HepG2 (cell line): ENCODE measurements around the gene SYVN1. TPM values are rescaled to one million over a fixed set of nuclear protein-coding genes. Genes with fewer than 3 reads are reported as not detected.
A peak's percentile ranks its signal among the peaks of the same experiment; 100 is the strongest.

ENCODE experiments used
- CBFB ChIP-seq: sonication (generic); formaldehyde crosslinking; IDR thresholded peaks from 2 replicates; pipeline ENCODE4 v1.4.0; 2020; ENCODE audit warnings: missing genetic modification reagents
- EEA1 ChIP-seq: sonication (generic); formaldehyde crosslinking; IDR thresholded peaks from 2 replicates; pipeline ENCODE4 v1.5.1; 2020; ENCODE audit warnings: mild to moderate bottlenecking, missing genetic modification reagents, borderline replicate concordance
- GABPA ChIP-seq, 2 experiments: IDR thresholded peaks; 2 replicates each; pipeline ENCODE4 v1.6.1; 2011 to 2016; ENCODE audit warnings: low read depth in 2 of 2, low read length in 1 of 2, missing biosample characterization in 1 of 2, missing genetic modification characterization in 1 of 2
- GTF2F1 ChIP-seq: fragments of 150-350 bp; IDR thresholded peaks from 2 replicates; pipeline ENCODE4 v1.6.1; 2014; ENCODE audit warnings: low read length
- HNRNPK ChIP-seq: fragments of 200-400 bp; formaldehyde crosslinking; IDR thresholded peaks from 2 replicates; pipeline ENCODE4 v1.6.1; 2018; ENCODE audit warnings: low read length, low read depth, moderate library complexity, mild to moderate bottlenecking; ENCODE audit not compliant: poor library complexity, severe bottlenecking
- HNRNPL ChIP-seq: fragments of 200-400 bp; formaldehyde crosslinking; IDR thresholded peaks from 2 replicates; pipeline ENCODE4 v1.6.1; 2017; ENCODE audit warnings: mild to moderate bottlenecking, low read depth, low read length
- JUND ChIP-seq: sonication (generic); formaldehyde crosslinking; IDR thresholded peaks from 2 replicates; pipeline ENCODE4 v1.8.0; 2022; ENCODE audit warnings: mild to moderate bottlenecking, missing genetic modification reagents
- NFKB2 ChIP-seq: sonication (generic); formaldehyde crosslinking; IDR thresholded peaks from 2 replicates; pipeline ENCODE4 v1.4.0; 2020; ENCODE audit warnings: missing genetic modification reagents, borderline replicate concordance
- REL ChIP-seq: sonication (generic); formaldehyde crosslinking; conservative IDR thresholded peaks from 2 replicates; pipeline ENCODE4 v1.8.0; 2022; ENCODE audit warnings: mild to moderate bottlenecking, missing genetic modification reagents, moderate library complexity
- ZBTB3 ChIP-seq: sonication (generic); formaldehyde crosslinking; IDR thresholded peaks from 2 replicates; pipeline ENCODE4 v1.4.0; 2020; ENCODE audit warnings: low read depth, mild to moderate bottlenecking, moderate library complexity, missing genetic modification reagents, borderline replicate concordance
- ZMYM2 ChIP-seq: sonication (generic); formaldehyde crosslinking; IDR thresholded peaks from 2 replicates; pipeline ENCODE4 v1.8.0; 2022; ENCODE audit warnings: mild to moderate bottlenecking, missing genetic modification reagents
- ZNF18 ChIP-seq: sonication (generic); formaldehyde crosslinking; IDR thresholded peaks from 2 replicates; pipeline ENCODE4 v1.8.0; 2022; ENCODE audit warnings: mild to moderate bottlenecking, missing genetic modification reagents; ENCODE audit not compliant: insufficient replicate concordance
- ZNF251 ChIP-seq: sonication (generic); formaldehyde crosslinking; IDR thresholded peaks from 2 replicates; pipeline ENCODE4 v1.9.0; 2021; ENCODE audit warnings: mild to moderate bottlenecking, missing genetic modification reagents
- ZNF280B ChIP-seq: sonication (generic); formaldehyde crosslinking; IDR thresholded peaks from 2 replicates; pipeline ENCODE4 v1.5.0; 2020; ENCODE audit warnings: missing genetic modification reagents, mild to moderate bottlenecking, borderline replicate concordance
- ZNF296 ChIP-seq: sonication (generic); formaldehyde crosslinking; conservative IDR thresholded peaks from 2 replicates; pipeline ENCODE4 v1.5.0; 2020; ENCODE audit warnings: mild to moderate bottlenecking, missing genetic modification reagents
- ZNF44 ChIP-seq: sonication (generic); formaldehyde crosslinking; IDR thresholded peaks from 2 replicates; pipeline ENCODE4 v1.5.1; 2020; ENCODE audit warnings: mild to moderate bottlenecking, missing genetic modification reagents
- ZNF460 ChIP-seq: sonication (generic); formaldehyde crosslinking; IDR thresholded peaks from 2 replicates; pipeline ENCODE4 v1.5.1; 2020; ENCODE audit warnings: missing genetic modification reagents, mild to moderate bottlenecking, borderline replicate concordance
- ZNF564 ChIP-seq: sonication (generic); formaldehyde crosslinking; IDR thresholded peaks from 2 replicates; pipeline ENCODE4 v1.8.1; 2023; ENCODE audit warnings: mild to moderate bottlenecking, missing genetic modification reagents
- ZNF781 ChIP-seq: sonication (generic); formaldehyde crosslinking; IDR thresholded peaks from 2 replicates; pipeline ENCODE4 v1.5.1; 2020; ENCODE audit warnings: borderline replicate concordance, mild to moderate bottlenecking, missing genetic modification reagents; ENCODE audit errors: not compliant biosample characterization
- ZNF83 ChIP-seq: sonication (generic); formaldehyde crosslinking; IDR thresholded peaks from 2 replicates; pipeline ENCODE4 v1.4.0; 2020; ENCODE audit warnings: missing genetic modification reagents, mild to moderate bottlenecking, borderline replicate concordance
- ZNF841 ChIP-seq: sonication (generic); formaldehyde crosslinking; IDR thresholded peaks from 2 replicates; pipeline ENCODE4 v1.8.1; 2023; ENCODE audit warnings: missing genetic modification reagents, borderline replicate concordance
- polyA plus RNA-seq, 8 experiments: library from polyadenylated mRNA; depleted of rRNA in 3 of 8; stranded (reverse) in 7 of 8; unstranded in 1 of 8; fragments of >200 nt; fragmentation: Illumina TruSeq in 4 of 8; extraction: Trizol in 4 of 8; gene quantifications; 2 replicates each; pipeline versions ENCODE4 v1.2.1 to v1.2.3, GENCODE V29; 2011 to 2016; ENCODE audit warnings: low read depth in 4 of 8, missing spikeins in 1 of 8, mixed read lengths in 1 of 8; ENCODE audit not compliant: insufficient read depth in 1 of 8
- total RNA-seq, 5 experiments: library from RNA; depleted of rRNA; stranded (reverse); fragments of >200 nt; fragmentation: Illumina TruSeq; extraction: Trizol; gene quantifications; 2 replicates each; pipeline ENCODE4 v1.2.3, GENCODE V29; 2016; ENCODE audit warnings: low read depth in 1 of 5
- TF ChIP-seq, protein P1 (sequence below): IDR thresholded peaks from 2 replicates; pipeline ENCODE4 v1.6.1; 2018; ENCODE audit warnings: missing genetic modification reagents, mild to moderate bottlenecking, missing compliant biosample characterization
- TF ChIP-seq, protein P2 (sequence below): sonication (generic); formaldehyde crosslinking; IDR thresholded peaks from 2 replicates; pipeline ENCODE4 v1.9.0; 2021; ENCODE audit warnings: missing genetic modification reagents, borderline replicate concordance

Gene SYVN1
- total and polyA plus RNA-seq, 2 of the 13 experiments (the other 11 are each of a cell fraction or from before 2014, with no cell fraction given) = 10.3 to 22.5 TPM

DNA sequence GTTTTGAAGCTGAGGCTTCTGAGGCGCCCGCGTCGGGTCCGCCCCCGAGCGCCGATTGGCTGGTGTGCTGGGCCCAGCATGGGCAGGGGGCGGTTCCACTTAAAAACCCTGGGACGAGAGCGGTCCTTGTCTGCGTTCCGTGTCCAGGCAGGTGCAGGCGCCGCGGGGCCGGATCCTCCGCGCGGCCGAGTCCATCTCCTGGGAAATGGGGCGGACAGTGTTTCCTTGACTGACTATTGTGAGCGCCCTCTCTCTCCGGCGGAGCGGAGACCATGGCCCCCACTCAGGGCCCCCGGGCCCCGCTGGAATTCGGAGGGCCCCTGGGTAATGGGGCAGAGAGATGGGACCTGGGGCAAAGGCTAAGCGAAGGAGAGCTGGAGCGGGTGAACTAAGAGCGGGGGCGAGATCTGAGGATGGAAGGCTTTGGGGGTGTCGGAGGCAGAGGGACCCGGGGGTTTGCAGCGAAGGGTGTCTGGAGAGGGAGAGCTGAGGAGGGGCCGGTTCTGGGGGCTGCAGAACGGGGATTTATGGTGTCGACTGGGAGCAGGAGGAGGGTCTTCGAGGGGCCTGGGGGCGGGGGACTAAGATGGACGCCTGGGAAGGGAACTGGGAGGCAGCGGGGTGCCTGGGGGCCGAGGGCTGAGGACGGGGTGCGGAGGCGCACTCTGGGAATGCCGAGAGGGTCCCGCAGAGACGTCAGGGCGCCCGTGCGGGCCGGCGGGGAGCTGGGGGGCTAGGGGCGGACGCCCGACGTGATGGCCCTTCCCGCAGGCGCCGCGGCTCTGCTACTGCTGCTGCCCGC, 22.4 kb downstream of the SYVN1 start, which contains the start of gene TM7SF2 (continued):
- TF ChIP-seq ZNF564 (CRISPR knock-in tag) (0 out of 2 replicates have a peak, but pooled peaks have one; percentile 59), REL (CRISPR knock-in tag) (no peak), JUND (CRISPR knock-in tag) (no peak), ZNF460 (CRISPR knock-in tag) (no peak), ZMYM2 (CRISPR knock-in tag) (peak; percentile 7; the same call in 1 of the 2 replicates), CBFB (CRISPR knock-in tag) (no peak), GABPA (IDR thresholded peaks at IDR 0.05; ENCODE audit: low read depth, low read length) (no peak), GABPA (CRISPR knock-in tag; IDR thresholded peaks at IDR 0.05; ENCODE audit: low read depth) (peak; percentile 44; the same call in 1 of the 2 replicates), NFKB2 (peak; percentile 36; the same call in 1 of the 2 replicates), ZBTB3 (CRISPR knock-in tag) (0 out of 2 replicates have a peak, but pooled peaks have one; percentile 31), GTF2F1 (no peak), ZNF18 (CRISPR knock-in tag) (peak; percentile 69), EEA1 (CRISPR knock-in tag) (no peak), ZNF781 (CRISPR knock-in tag) (peak; percentile 94), ZNF841 (CRISPR knock-in tag) (no peak; the same call in 1 of the 2 replicates), ZNF296 (CRISPR knock-in tag) (no peak), ZNF251 (CRISPR knock-in tag) (no peak), ZNF83 (CRISPR knock-in tag) (no peak), HNRNPK (no peak), ZNF280B (CRISPR knock-in tag) (no peak; the same call in 1 of the 2 replicates), HNRNPL (no peak), ZNF44 (CRISPR knock-in tag) (no peak)
- TF ChIP-seq, protein P1, sequence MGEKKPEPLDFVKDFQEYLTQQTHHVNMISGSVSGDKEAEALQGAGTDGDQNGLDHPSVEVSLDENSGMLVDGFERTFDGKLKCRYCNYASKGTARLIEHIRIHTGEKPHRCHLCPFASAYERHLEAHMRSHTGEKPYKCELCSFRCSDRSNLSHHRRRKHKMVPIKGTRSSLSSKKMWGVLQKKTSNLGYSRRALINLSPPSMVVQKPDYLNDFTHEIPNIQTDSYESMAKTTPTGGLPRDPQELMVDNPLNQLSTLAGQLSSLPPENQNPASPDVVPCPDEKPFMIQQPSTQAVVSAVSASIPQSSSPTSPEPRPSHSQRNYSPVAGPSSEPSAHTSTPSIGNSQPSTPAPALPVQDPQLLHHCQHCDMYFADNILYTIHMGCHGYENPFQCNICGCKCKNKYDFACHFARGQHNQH (CRISPR knock-in tag) = no peak
- TF ChIP-seq, protein P2, sequence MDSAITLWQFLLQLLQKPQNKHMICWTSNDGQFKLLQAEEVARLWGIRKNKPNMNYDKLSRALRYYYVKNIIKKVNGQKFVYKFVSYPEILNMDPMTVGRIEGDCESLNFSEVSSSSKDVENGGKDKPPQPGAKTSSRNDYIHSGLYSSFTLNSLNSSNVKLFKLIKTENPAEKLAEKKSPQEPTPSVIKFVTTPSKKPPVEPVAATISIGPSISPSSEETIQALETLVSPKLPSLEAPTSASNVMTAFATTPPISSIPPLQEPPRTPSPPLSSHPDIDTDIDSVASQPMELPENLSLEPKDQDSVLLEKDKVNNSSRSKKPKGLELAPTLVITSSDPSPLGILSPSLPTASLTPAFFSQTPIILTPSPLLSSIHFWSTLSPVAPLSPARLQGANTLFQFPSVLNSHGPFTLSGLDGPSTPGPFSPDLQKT (CRISPR knock-in tag) = 0 out of 2 replicates have a peak, but pooled peaks have one; percentile 46
